GM10266 (cell line): ENCODE measurements around the gene DIP2C.
"Not testable (repeated sequence)": the region's sequence is repeated elsewhere in the genome, so short reads cannot be mapped to it uniquely, and the experiment has no call there.

ENCODE experiments used
- DNase-seq: peaks from one replicate; pipeline ENCODE4 v3.0.0; 2012; ENCODE audit errors: extremely low spot score
- CTCF ChIP-seq: IDR thresholded peaks from 2 replicates; pipeline ENCODE4 v1.5.1; 2012; ENCODE audit warnings: mild to moderate bottlenecking, low read depth; ENCODE audit not compliant: control insufficient read depth, insufficient read depth; ENCODE audit errors: missing control alignments

DIP2C gene

DNA sequence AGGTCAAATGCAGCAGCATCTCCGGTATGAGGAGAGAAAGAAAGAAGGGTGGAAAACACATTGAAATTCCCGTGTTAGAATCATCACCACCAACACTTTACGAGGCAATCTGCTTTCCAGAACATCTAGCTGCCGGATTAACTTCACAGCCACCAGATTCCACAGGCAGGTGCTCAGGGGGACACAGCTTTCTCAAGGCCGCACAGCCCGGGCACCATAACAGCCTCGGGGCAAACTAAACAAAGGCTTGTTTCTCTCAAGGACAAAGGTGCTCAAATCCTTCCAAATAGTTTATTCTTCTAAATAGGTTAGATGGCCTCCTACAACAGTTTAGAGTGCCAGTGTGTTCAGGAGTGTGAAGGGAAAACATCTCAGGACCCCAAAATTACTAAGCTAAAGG, 156.3 kb downstream of the DIP2C start:
- DNase-seq = no peak

GRCh38 chr10:532331-532730, 157.1 kb downstream of the DIP2C start:
- not testable (repeated sequence) for DNase-seq

More for the DNA sequence above, 156.3 kb downstream of the DIP2C start:
- no peak for TF ChIP-seq CTCF

DNA sequence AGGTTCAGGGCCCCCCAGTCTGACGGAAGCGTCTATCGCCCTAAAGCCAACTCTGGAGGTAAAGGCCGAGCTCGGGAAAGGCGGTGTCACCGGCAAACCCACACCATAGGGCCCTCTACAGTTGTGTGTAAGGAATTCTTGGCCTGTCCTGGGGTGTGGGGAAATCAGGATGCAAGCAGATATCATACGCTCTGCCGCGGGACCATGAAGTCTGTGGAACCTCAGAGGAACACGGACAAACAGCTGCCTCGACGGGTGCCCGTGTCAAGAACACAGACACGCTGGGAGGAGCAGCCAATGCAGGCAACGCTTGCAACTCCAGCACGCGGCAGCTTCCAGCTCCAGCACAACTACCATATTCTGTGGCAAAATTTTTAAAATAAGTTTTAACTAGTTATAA, 157.9 kb downstream of the DIP2C start:
- no peak for TF ChIP-seq CTCF
- DNase-seq = no peak

- DNase-seq = no peak
- peak; percentile 2 for TF ChIP-seq CTCF
Observed at GRCh38 chr10:530717-531116, 158.8 kb downstream of the DIP2C start.

GRCh38 chr10:529468-530230, 159.8 kb downstream of the DIP2C start:
- no peak for TF ChIP-seq CTCF
- DNase-seq = no peak

GRCh38 chr10:528173-529165, 161.0 kb downstream of the DIP2C start:
- TF ChIP-seq CTCF = no peak

DNA sequence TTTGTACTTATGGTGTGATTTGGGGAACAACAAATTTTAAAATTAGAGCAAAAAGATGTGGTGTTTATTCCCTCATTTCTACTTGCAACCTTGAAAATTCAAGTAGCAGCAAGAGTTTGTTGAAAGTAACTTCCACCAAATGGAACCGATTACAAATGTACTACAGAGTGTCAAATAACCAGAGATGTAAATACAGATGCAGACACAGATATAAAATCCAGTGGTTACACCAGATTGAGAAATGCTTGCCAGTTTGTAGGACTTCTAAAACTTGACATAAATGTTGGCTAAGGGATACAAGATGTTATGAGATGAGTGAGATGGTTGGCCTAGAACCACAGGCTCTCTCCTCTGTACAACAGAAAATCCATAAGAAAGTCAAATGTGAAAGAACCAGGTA, 162.1 kb downstream of the DIP2C start:
- TF ChIP-seq CTCF = no peak
- no peak for DNase-seq

More at GRCh38 chr10:528173-529165, 161.0 kb downstream of the DIP2C start:
- no peak for DNase-seq
